Measurements from ENCODE around the gene ADAM11.

ADAM11 gene

DNA sequence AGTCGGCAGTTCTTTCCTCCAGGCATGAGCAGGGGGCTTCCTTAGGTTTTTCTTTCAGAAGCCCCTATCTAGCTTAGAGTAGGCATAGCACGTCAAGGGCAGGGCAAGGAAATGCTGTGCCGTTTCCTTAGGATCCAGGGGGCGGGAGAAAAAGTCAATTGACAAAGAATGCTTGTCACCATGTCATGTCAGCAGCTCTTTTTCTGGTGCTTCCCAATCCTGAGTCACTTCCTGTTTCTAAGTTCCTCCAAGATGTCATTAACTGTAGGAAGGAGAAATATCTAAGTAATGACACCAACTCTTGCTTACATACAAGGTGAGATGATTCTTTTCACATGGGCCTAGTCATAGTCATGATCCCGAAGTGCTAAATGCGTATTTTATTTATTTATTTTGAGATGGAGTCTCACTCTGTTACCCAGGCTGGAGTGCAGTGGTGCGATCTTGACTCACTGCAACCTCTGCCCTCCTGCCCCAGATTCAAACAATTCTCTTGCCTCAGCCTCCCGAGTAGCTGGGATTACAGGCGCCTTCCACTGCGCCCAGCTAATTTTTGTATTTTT, 36.1 kb downstream of the ADAM11 start:
- Histone ChIP-seq H4K8ac (ENCODE audit: low read depth, low read length) (no peak overlapping the region), H3K4me3 (ENCODE audit: low read length in 2 of 2) (no peak overlapping the region), H3K4me1 (ENCODE audit: control insufficient read depth in 2 of 2, insufficient read depth in 1 of 2, low read depth in 1 of 2, low read length in 2 of 2) (peaks cover 4 to 14% of the 10 kb centered on the region in 2 donors), H3K9ac (ENCODE audit: low read depth, low read length, poor library complexity) (no peak overlapping the region), H2AFZ (ENCODE audit: low read length) (peak overlapping the region; percentile 74), H3K4me2 (ENCODE audit: insufficient read depth, low read length, poor library complexity, severe bottlenecking) (no peak overlapping the region), H2AK5ac (ENCODE audit: low read depth, low read length) (no peak overlapping the region), H2BK120ac (ENCODE audit: low read depth, low read length) (no peak overlapping the region), H3K27me3 (ENCODE audit: control insufficient read depth in 3 of 3, insufficient read depth in 3 of 3, low read depth in 1 of 3, low read length in 3 of 3) (no peaks in the 10 kb centered on the region), H2BK15ac (ENCODE audit: low read length) (no peak overlapping the region), H3K4ac (ENCODE audit: low read length) (no peak overlapping the region), H3K27ac (replicated peaks; ENCODE audit: low read length) (peak overlapping the region; percentile 3), H3K36me3 (replicated peaks in 1 of 2; ENCODE audit: control insufficient read depth in 2 of 2, insufficient read depth in 2 of 2, low read length in 2 of 2) (peaks cover 5 to 43% of the 10 kb centered on the region in 2 donors), H3K9me3 (replicated peaks in 1 of 2; ENCODE audit: control insufficient read depth in 2 of 2, insufficient read depth in 1 of 2, low read depth in 1 of 2, low read length in 2 of 2) (no peaks in the 10 kb centered on the region), H3K18ac (ENCODE audit: low read length) (no peak overlapping the region), H3K79me1 (ENCODE audit: low read depth, low read length) (peaks cover 3% of the 10 kb centered on the region), H2BK5ac (ENCODE audit: low read length) (no peak overlapping the region), H3K23ac (ENCODE audit: low read depth, low read length, poor library complexity) (no peak overlapping the region), H4K91ac (ENCODE audit: low read depth, low read length, poor library complexity) (no peak overlapping the region), H3K14ac (ENCODE audit: low read length) (no peak overlapping the region), H2BK12ac (ENCODE audit: low read length) (no peak overlapping the region)
- no peak for DNase-seq (ENCODE audit: low spot score)
- WGBS, 2 donors (ENCODE audit: extremely low coverage in 2 of 2, insufficient read length in 2 of 2, insufficient replicate concordance in 1 of 2): no CpG with 5 or more reads among the region's 10 CpGs

DNA sequence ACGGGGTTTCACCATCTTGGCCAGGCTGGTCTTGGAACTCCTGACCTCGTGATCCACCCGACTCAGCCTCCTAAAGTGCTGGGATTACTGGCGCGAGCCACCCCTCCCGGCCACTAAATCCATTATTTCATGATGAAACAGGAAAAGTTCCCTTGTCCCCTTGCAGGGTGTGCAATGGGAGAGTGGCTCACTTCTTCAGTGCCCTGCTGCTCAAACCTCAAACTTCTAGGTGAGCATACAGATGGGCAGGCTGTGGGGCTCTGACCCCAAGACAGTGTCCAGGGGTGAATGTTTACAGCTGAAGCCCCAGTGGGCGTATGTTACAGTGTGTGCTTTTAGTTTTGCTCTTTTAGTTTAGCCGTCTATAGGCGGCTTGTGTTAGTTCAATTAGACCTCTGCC, 36.6 kb downstream of the ADAM11 start:
- Histone ChIP-seq H3K27me3 (ENCODE audit: control insufficient read depth in 3 of 3, insufficient read depth in 3 of 3, low read depth in 1 of 3, low read length in 3 of 3) (no peaks in the 10 kb centered on the region), H2BK12ac (ENCODE audit: low read length) (no peak overlapping the region), H2BK15ac (ENCODE audit: low read length) (no peak overlapping the region), H3K79me1 (ENCODE audit: low read depth, low read length) (peaks cover 3% of the 10 kb centered on the region), H3K4me1 (ENCODE audit: control insufficient read depth in 2 of 2, insufficient read depth in 1 of 2, low read depth in 1 of 2, low read length in 2 of 2) (peaks cover 4 to 14% of the 10 kb centered on the region in 2 donors), H3K4me2 (ENCODE audit: insufficient read depth, low read length, poor library complexity, severe bottlenecking) (no peak overlapping the region), H3K9me3 (replicated peaks in 1 of 2; ENCODE audit: control insufficient read depth in 2 of 2, insufficient read depth in 1 of 2, low read depth in 1 of 2, low read length in 2 of 2) (no peaks in the 10 kb centered on the region), H4K91ac (ENCODE audit: low read depth, low read length, poor library complexity) (no peak overlapping the region), H2AK5ac (ENCODE audit: low read depth, low read length) (no peak overlapping the region), H2BK5ac (ENCODE audit: low read length) (no peak overlapping the region), H3K23ac (ENCODE audit: low read depth, low read length, poor library complexity) (no peak overlapping the region), H3K27ac (replicated peaks; ENCODE audit: low read length) (no peak overlapping the region), H3K4me3 (ENCODE audit: low read length in 2 of 2) (no peak overlapping the region), H2BK120ac (ENCODE audit: low read depth, low read length) (no peak overlapping the region), H3K9ac (ENCODE audit: low read depth, low read length, poor library complexity) (no peak overlapping the region), H3K4ac (ENCODE audit: low read length) (no peak overlapping the region), H4K8ac (ENCODE audit: low read depth, low read length) (no peak overlapping the region), H3K36me3 (replicated peaks in 1 of 2; ENCODE audit: control insufficient read depth in 2 of 2, insufficient read depth in 2 of 2, low read length in 2 of 2) (peaks cover 5 to 47% of the 10 kb centered on the region in 2 donors), H3K14ac (ENCODE audit: low read length) (no peak overlapping the region), H2AFZ (ENCODE audit: low read length) (no peak overlapping the region), H3K18ac (ENCODE audit: low read length) (no peak overlapping the region)
- WGBS, 2 donors (ENCODE audit: extremely low coverage in 2 of 2, insufficient read length in 2 of 2, insufficient replicate concordance in 1 of 2): no CpG with 5 or more reads among the region's 9 CpGs
- no peak for DNase-seq (ENCODE audit: low spot score)

DNA sequence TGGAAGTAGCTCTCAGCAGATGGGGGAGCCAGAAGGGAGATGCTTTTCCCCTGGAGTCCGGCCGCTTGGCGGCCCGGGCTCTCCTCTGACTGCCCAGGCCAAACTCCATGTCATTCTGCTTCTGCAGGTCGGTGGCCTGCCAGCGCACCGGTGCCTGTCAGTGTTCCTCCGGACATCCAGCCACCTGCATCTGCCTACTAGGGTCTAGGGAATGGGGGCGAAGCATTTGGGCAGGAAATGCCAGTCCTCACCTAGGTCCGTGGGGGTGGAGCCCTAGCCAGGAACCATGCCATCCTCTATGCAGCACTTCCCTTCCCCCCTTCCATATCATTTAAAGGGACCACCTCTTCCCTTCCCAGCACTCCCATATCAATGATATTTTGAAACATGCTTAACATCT, 37.1 kb downstream of the ADAM11 start:
- H2AFZ ChIP-seq (ENCODE audit: low read length): no peak overlapping the region
- no peak overlapping the region for H3K4ac ChIP-seq (ENCODE audit: low read length)
- H3K4me1 ChIP-seq (ENCODE audit: control insufficient read depth in 2 of 2, insufficient read depth in 1 of 2, low read depth in 1 of 2, low read length in 2 of 2): peaks cover 4 to 14% of the 10 kb centered on the region in 2 donors
- no peak overlapping the region for H2AK5ac ChIP-seq (ENCODE audit: low read depth, low read length)
- H3K4me2 ChIP-seq (ENCODE audit: insufficient read depth, low read length, poor library complexity, severe bottlenecking): no peak overlapping the region
- H3K9ac ChIP-seq (ENCODE audit: low read depth, low read length, poor library complexity): no peak overlapping the region
- H3K18ac ChIP-seq (ENCODE audit: low read length): no peak overlapping the region
- H3K4me3 ChIP-seq (ENCODE audit: low read length in 2 of 2): no peak overlapping the region
- no peak overlapping the region for H2BK15ac ChIP-seq (ENCODE audit: low read length)
- no peak overlapping the region for H2BK12ac ChIP-seq (ENCODE audit: low read length)
- no peak overlapping the region for H4K91ac ChIP-seq (ENCODE audit: low read depth, low read length, poor library complexity)
- peaks cover 3% of the 10 kb centered on the region for H3K79me1 ChIP-seq (ENCODE audit: low read depth, low read length)
- H2BK120ac ChIP-seq (ENCODE audit: low read depth, low read length): no peak overlapping the region
- no CpG with 5 or more reads among the region's 10 CpGs for WGBS, 2 donors (ENCODE audit: extremely low coverage in 2 of 2, insufficient read length in 2 of 2, insufficient replicate concordance in 1 of 2)
- H2BK5ac ChIP-seq (ENCODE audit: low read length): no peak overlapping the region
- no peaks in the 10 kb centered on the region for H3K27me3 ChIP-seq (ENCODE audit: control insufficient read depth in 3 of 3, insufficient read depth in 3 of 3, low read depth in 1 of 3, low read length in 3 of 3)
- peaks cover 7 to 52% of the 10 kb centered on the region in 2 donors for H3K36me3 ChIP-seq (replicated peaks in 1 of 2; ENCODE audit: control insufficient read depth in 2 of 2, insufficient read depth in 2 of 2, low read length in 2 of 2)
- H3K27ac ChIP-seq (replicated peaks; ENCODE audit: low read length): peak overlapping the region; percentile 23
- no peak overlapping the region for H4K8ac ChIP-seq (ENCODE audit: low read depth, low read length)
- H3K9me3 ChIP-seq (replicated peaks in 1 of 2; ENCODE audit: control insufficient read depth in 2 of 2, insufficient read depth in 1 of 2, low read depth in 1 of 2, low read length in 2 of 2): no peaks in the 10 kb centered on the region
- no peak for DNase-seq (ENCODE audit: low spot score)
- H3K14ac ChIP-seq (ENCODE audit: low read length): no peak overlapping the region
- no peak overlapping the region for H3K23ac ChIP-seq (ENCODE audit: low read depth, low read length, poor library complexity)

DNA sequence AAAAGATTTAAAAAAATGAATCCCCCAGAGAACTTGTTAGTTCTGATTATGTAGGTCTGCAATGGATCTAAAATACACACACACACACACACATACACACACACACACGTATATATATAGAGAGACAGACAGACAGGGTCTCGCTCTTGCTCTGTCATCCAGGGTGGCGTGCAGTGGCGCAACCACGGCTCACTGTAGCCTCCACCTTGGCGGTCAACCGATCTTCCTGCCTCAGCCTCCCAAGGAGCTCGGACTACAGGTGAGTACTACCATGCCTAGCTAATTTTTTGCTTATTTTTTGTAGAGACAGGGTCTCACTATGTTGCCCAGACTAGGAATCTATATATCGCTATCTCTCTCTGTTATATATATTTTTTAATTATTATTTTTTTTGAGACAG, 37.9 kb downstream of the ADAM11 start:
- DNase-seq (ENCODE audit: low spot score): no peak
- Histone ChIP-seq H2AK5ac (ENCODE audit: low read depth, low read length) (no peak overlapping the region), H3K9me3 (replicated peaks in 1 of 2; ENCODE audit: control insufficient read depth in 2 of 2, insufficient read depth in 1 of 2, low read depth in 1 of 2, low read length in 2 of 2) (no peaks in the 10 kb centered on the region), H3K4me3 (ENCODE audit: low read length in 2 of 2) (no peak overlapping the region), H3K18ac (ENCODE audit: low read length) (no peak overlapping the region), H3K14ac (ENCODE audit: low read length) (no peak overlapping the region), H3K23ac (ENCODE audit: low read depth, low read length, poor library complexity) (no peak overlapping the region), H2BK12ac (ENCODE audit: low read length) (no peak overlapping the region), H3K4me1 (ENCODE audit: control insufficient read depth in 2 of 2, insufficient read depth in 1 of 2, low read depth in 1 of 2, low read length in 2 of 2) (peaks cover 4 to 14% of the 10 kb centered on the region in 2 donors), H2BK5ac (ENCODE audit: low read length) (no peak overlapping the region), H3K4me2 (ENCODE audit: insufficient read depth, low read length, poor library complexity, severe bottlenecking) (no peak overlapping the region), H3K4ac (ENCODE audit: low read length) (no peak overlapping the region), H3K9ac (ENCODE audit: low read depth, low read length, poor library complexity) (no peak overlapping the region), H4K8ac (ENCODE audit: low read depth, low read length) (peak overlapping the region; percentile 86), H2AFZ (ENCODE audit: low read length) (no peak overlapping the region), H3K27ac (replicated peaks; ENCODE audit: low read length) (no peak overlapping the region), H2BK120ac (ENCODE audit: low read depth, low read length) (no peak overlapping the region), H3K36me3 (replicated peaks in 1 of 2; ENCODE audit: control insufficient read depth in 2 of 2, insufficient read depth in 2 of 2, low read length in 2 of 2) (peaks cover 10 to 60% of the 10 kb centered on the region in 2 donors), H3K27me3 (ENCODE audit: control insufficient read depth in 3 of 3, insufficient read depth in 3 of 3, low read depth in 1 of 3, low read length in 3 of 3) (no peaks in the 10 kb centered on the region), H2BK15ac (ENCODE audit: low read length) (no peak overlapping the region), H3K79me1 (ENCODE audit: low read depth, low read length) (peaks cover 3% of the 10 kb centered on the region), H4K91ac (ENCODE audit: low read depth, low read length, poor library complexity) (no peak overlapping the region)
- WGBS, 2 donors (ENCODE audit: extremely low coverage in 2 of 2, insufficient read length in 2 of 2, insufficient replicate concordance in 1 of 2): no CpG with 5 or more reads among the region's 9 CpGs
